ENCODE results near the gene TNFSF4. TPM values are rescaled to one million over a fixed set of nuclear protein-coding genes. Genes with fewer than 3 reads are reported as not detected.
"Not testable (repeated sequence)": the region's sequence is repeated elsewhere in the genome, so short reads cannot be mapped to it uniquely, and the experiment has no call there.

The TNFSF4 gene
- total RNA-seq: 1.5 TPM

- DNase-seq (ENCODE audit: low spot score): no peak
Measured at GRCh38 chr1:173206816-173207568, at the start of gene TNFSF4. TSS of gene TNFSF4 (minus strand) at chr1:173207331. CDS start at chr1:173207176, 155 bp downstream.

GRCh38 chr1:173255214-173255813 lies 48.2 kb upstream of the TNFSF4 start:
- no peak for DNase-seq (ENCODE audit: low spot score)

- no peak for DNase-seq (ENCODE audit: low spot score)
Measured at GRCh38 chr1:173253046-173253445, 45.9 kb upstream of the TNFSF4 start.

GRCh38 chr1:173249349-173249748 lies 42.2 kb upstream of the TNFSF4 start:
- no peak for DNase-seq (ENCODE audit: low spot score)

- DNase-seq (ENCODE audit: low spot score): no peak
Measured at GRCh38 chr1:173248247-173248940, 41.3 kb upstream of the TNFSF4 start.

- no peak for DNase-seq (ENCODE audit: low spot score)
Measured at GRCh38 chr1:173245892-173246291, 38.8 kb upstream of the TNFSF4 start.

- no peak for DNase-seq (ENCODE audit: low spot score)
Measured at GRCh38 chr1:173243300-173243699, 36.2 kb upstream of the TNFSF4 start.

GRCh38 chr1:173241528-173242347 lies 34.6 kb upstream of the TNFSF4 start:
- no peak for DNase-seq (ENCODE audit: low spot score)

- no peak for DNase-seq (ENCODE audit: low spot score)
Measured at GRCh38 chr1:173240609-173241008, 33.5 kb upstream of the TNFSF4 start.

GRCh38 chr1:173239058-173239457 lies 31.9 kb upstream of the TNFSF4 start:
- DNase-seq (ENCODE audit: low spot score): no peak

GRCh38 chr1:173234899-173235298 lies 27.8 kb upstream of the TNFSF4 start:
- DNase-seq (ENCODE audit: low spot score): no peak

- DNase-seq (ENCODE audit: low spot score): not testable (repeated sequence)
Measured at GRCh38 chr1:173234434-173234833, 27.3 kb upstream of the TNFSF4 start.

- not testable (repeated sequence) for DNase-seq (ENCODE audit: low spot score)
Measured at GRCh38 chr1:173229031-173229430, 21.9 kb upstream of the TNFSF4 start.

- DNase-seq (ENCODE audit: low spot score): no peak
Measured at GRCh38 chr1:173224949-173225348, 17.8 kb upstream of the TNFSF4 start.

GRCh38 chr1:173224280-173224892 lies 17.3 kb upstream of the TNFSF4 start:
- no peak for DNase-seq (ENCODE audit: low spot score)

GRCh38 chr1:173223031-173223380 lies 15.9 kb upstream of the TNFSF4 start:
- no peak for DNase-seq (ENCODE audit: low spot score)

- no peak for DNase-seq (ENCODE audit: low spot score)
Measured at GRCh38 chr1:173222149-173223030, 15.3 kb upstream of the TNFSF4 start.

GRCh38 chr1:173220157-173220556 lies 13.0 kb upstream of the TNFSF4 start:
- DNase-seq (ENCODE audit: low spot score): no peak

- DNase-seq (ENCODE audit: low spot score): no peak
Measured at GRCh38 chr1:173213665-173214064, 6.5 kb upstream of the TNFSF4 start.

- DNase-seq (ENCODE audit: low spot score): no peak
Measured at GRCh38 chr1:173212952-173213491, 5.9 kb upstream of the TNFSF4 start.
